ENCODE data around the gene PTPRJ. TPM values are rescaled to one million over a fixed set of nuclear protein-coding genes. Genes with fewer than 3 reads are reported as not detected.

The PTPRJ gene
- polyA plus RNA-seq, 1 donor (not counting 4 experiments of a cell fraction or from before 2014, with no cell fraction given): 0.84 TPM

DNA sequence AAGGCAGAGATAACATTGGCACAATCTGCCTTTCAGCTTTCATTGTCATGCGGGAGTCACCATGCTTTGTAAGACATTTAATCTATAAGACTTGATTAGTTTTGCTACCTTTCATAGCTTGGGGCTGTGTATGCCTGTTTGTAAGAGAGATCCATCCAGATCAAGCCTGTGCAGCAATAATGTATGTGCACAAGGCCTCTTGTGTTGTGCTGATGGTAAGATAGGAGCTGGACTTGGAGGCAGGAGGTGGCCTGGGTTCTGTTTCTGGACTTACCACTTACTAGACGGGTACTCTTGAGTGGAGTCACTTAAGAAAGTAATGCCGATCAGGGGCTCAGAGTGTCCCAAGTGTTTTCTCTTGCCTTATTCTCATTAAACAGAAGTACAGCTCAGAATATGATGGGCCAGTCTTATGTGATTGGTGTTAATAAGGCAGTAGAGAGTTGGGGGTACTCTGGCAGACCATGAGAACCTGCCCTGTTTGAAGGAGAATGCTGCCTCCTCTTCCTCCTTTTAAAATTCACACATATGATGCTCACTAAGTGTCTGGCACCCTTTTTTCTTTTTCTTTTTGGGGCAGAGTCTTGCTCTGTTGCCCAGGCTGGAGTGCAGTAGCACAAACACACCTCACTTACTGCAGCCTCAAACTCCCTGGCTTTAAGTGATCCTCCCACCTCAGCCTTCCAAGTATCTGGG is 30.9 kb downstream of the PTPRJ start:
- H4K20me1 ChIP-seq (ENCODE audit: control insufficient read depth, extremely low read depth, insufficient read depth, low read length): no peaks in the 10 kb centered on the region
- no peaks in the 10 kb centered on the region for H3K4me1 ChIP-seq (ENCODE audit: control insufficient read depth, extremely low read depth, insufficient read depth, low read length)
- FAIRE-seq: no peak

DNA sequence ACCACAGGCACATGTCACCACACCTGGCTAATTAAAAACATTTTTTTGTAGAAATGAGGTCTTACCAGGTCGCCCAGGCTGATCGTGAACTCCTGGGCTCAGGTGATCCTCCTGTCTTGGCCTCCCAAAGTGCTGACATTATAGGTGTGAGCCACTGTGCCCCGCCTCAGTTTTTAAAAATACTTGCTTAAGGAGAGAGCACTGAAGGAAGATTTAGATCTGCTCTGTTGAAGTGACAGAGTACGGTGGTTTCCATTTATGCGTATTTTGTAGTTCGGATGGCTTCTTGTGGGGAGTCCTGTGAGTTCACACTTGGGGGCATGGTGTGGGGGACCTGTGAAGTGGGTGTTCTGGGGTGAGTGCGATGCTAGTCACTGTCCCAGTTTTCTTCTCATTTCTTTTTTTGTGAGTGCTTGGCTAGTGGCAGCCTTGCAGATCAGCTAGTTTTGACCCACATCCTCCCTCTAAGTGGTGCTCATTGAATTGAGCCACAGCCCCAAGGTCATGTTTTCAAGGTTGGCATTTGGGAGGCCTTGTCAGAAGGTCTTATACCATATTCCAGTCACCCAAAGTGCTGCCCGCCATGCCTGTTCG is 31.5 kb downstream of the PTPRJ start:
- H3K4me3 ChIP-seq (ENCODE audit: control insufficient read depth in 2 of 3, extremely low read depth in 1 of 3, insufficient read depth in 2 of 3, low read depth in 1 of 3, low read length in 3 of 3): no peak overlapping the region
- DNase-seq (ENCODE audit: low read depth, low spot score): no peak
- H3K27ac ChIP-seq (ENCODE audit: control insufficient read depth, insufficient read depth, low read length): no peak overlapping the region
- dilution Hi-C loops (cut with MboI; ENCODE audit: extremely low pct_ligation_motif_present, low sequenced_read_pairs): no loop called here
- no peaks in the 10 kb centered on the region for H4K20me1 ChIP-seq (ENCODE audit: control insufficient read depth, extremely low read depth, insufficient read depth, low read length)
- H3K36me3 ChIP-seq (ENCODE audit: control insufficient read depth in 2 of 2, extremely low read depth in 1 of 2, insufficient read depth in 2 of 2, low read length in 2 of 2): no peaks in the 10 kb centered on the region
- no peaks in the 10 kb centered on the region for H3K79me2 ChIP-seq (ENCODE audit: control insufficient read depth, insufficient read depth, low read length)
- no peaks in the 10 kb centered on the region for H3K9me3 ChIP-seq (ENCODE audit: control insufficient read depth, low read depth, low read length)
- H3K9ac ChIP-seq (ENCODE audit: control insufficient read depth, extremely low read depth, insufficient read depth, low read length): no peak overlapping the region
- TF ChIP-seq, protein P1, sequence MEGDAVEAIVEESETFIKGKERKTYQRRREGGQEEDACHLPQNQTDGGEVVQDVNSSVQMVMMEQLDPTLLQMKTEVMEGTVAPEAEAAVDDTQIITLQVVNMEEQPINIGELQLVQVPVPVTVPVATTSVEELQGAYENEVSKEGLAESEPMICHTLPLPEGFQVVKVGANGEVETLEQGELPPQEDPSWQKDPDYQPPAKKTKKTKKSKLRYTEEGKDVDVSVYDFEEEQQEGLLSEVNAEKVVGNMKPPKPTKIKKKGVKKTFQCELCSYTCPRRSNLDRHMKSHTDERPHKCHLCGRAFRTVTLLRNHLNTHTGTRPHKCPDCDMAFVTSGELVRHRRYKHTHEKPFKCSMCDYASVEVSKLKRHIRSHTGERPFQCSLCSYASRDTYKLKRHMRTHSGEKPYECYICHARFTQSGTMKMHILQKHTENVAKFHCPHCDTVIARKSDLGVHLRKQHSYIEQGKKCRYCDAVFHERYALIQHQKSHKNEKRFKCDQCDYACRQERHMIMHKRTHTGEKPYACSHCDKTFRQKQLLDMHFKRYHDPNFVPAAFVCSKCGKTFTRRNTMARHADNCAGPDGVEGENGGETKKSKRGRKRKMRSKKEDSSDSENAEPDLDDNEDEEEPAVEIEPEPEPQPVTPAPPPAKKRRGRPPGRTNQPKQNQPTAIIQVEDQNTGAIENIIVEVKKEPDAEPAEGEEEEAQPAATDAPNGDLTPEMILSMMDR (optimal IDR thresholded peaks at IDR 0.05 in 1 of 3, IDR thresholded peaks at IDR 0.05 in 1 of 3, conservative IDR thresholded peaks at IDR 0.05 in 1 of 3; ENCODE audit: extremely low read depth in 1 of 3, insufficient read depth in 2 of 3, low read length in 3 of 3): no peak
- TF ChIP-seq EZH2 (IDR thresholded peaks at IDR 0.05; ENCODE audit: low read length): no peak
- no peak for FAIRE-seq
- H2AFZ ChIP-seq (ENCODE audit: control insufficient read depth, low read length): no peak overlapping the region
- no peaks in the 10 kb centered on the region for H3K4me1 ChIP-seq (ENCODE audit: control insufficient read depth, extremely low read depth, insufficient read depth, low read length)
- H3K9me1 ChIP-seq (ENCODE audit: control insufficient read depth, extremely low read depth, insufficient read depth, low read length): no peaks in the 10 kb centered on the region
- no peaks in the 10 kb centered on the region for H3K27me3 ChIP-seq (ENCODE audit: control insufficient read depth, extremely low read depth, insufficient read depth, low read length)
- H3K4me2 ChIP-seq (ENCODE audit: control insufficient read depth, extremely low read depth, insufficient read depth, low read depth, low read length): no peak overlapping the region

More for the DNA sequence above, 30.9 kb downstream of the PTPRJ start:
- TF ChIP-seq EZH2 (IDR thresholded peaks at IDR 0.05; ENCODE audit: low read length): no peak
- TF ChIP-seq, protein P1 (optimal IDR thresholded peaks at IDR 0.05 in 1 of 3, IDR thresholded peaks at IDR 0.05 in 1 of 3, conservative IDR thresholded peaks at IDR 0.05 in 1 of 3; ENCODE audit: extremely low read depth in 1 of 3, insufficient read depth in 2 of 3, low read length in 3 of 3): no peak
- Histone ChIP-seq H3K27ac (ENCODE audit: control insufficient read depth, insufficient read depth, low read length) (no peak overlapping the region), H2AFZ (ENCODE audit: control insufficient read depth, low read length) (no peak overlapping the region), H3K79me2 (ENCODE audit: control insufficient read depth, insufficient read depth, low read length) (no peaks in the 10 kb centered on the region), H3K9ac (ENCODE audit: control insufficient read depth, extremely low read depth, insufficient read depth, low read length) (no peak overlapping the region), H3K27me3 (ENCODE audit: control insufficient read depth, extremely low read depth, insufficient read depth, low read length) (no peaks in the 10 kb centered on the region), H3K36me3 (ENCODE audit: control insufficient read depth in 2 of 2, extremely low read depth in 1 of 2, insufficient read depth in 2 of 2, low read length in 2 of 2) (no peaks in the 10 kb centered on the region), H3K4me3 (ENCODE audit: control insufficient read depth in 2 of 3, extremely low read depth in 1 of 3, insufficient read depth in 2 of 3, low read depth in 1 of 3, low read length in 3 of 3) (no peak overlapping the region), H3K4me2 (ENCODE audit: control insufficient read depth, extremely low read depth, insufficient read depth, low read depth, low read length) (no peak overlapping the region), H3K9me1 (ENCODE audit: control insufficient read depth, extremely low read depth, insufficient read depth, low read length) (no peaks in the 10 kb centered on the region), H3K9me3 (ENCODE audit: control insufficient read depth, low read depth, low read length) (no peaks in the 10 kb centered on the region)
- no peak for DNase-seq (ENCODE audit: low read depth, low spot score)
- dilution Hi-C loops (cut with MboI; ENCODE audit: extremely low pct_ligation_motif_present, low sequenced_read_pairs): no loop called here
